H9 (cell line): Measurements from ENCODE around the gene OR5W2. TPM values are rescaled to one million over a fixed set of nuclear protein-coding genes. Genes with fewer than 3 reads are reported as not detected.

Experiments
- DNase-seq: peaks from one replicate; pipeline ENCODE4 v3.0.0-alpha.2; 2017
- H2AFZ ChIP-seq: one replicate; pipeline ENCODE4 v1.6.1; 2013; ENCODE audit warnings: mild to moderate bottlenecking, low read length, control low read depth, moderate library complexity
- H2AK5ac ChIP-seq: 2 replicates; pipeline ENCODE4 v1.6.1; 2013; ENCODE audit warnings: low read length, control low read depth, mixed read lengths; ENCODE audit not compliant: insufficient read length
- H2BK120ac ChIP-seq: one replicate; pipeline ENCODE4 v1.6.1; 2013; ENCODE audit warnings: low read depth, mild to moderate bottlenecking, low read length, control low read depth, inconsistent platforms; ENCODE audit not compliant: poor library complexity, severe bottlenecking
- H2BK12ac ChIP-seq: 2 replicates; pipeline ENCODE4 v1.6.1; 2013; ENCODE audit warnings: low read length, control low read depth, mixed read lengths, low read depth; ENCODE audit not compliant: insufficient read length
- H2BK15ac ChIP-seq: 2 replicates; pipeline ENCODE4 v1.6.1; 2013; ENCODE audit warnings: low read depth, low read length, control low read depth
- H2BK20ac ChIP-seq: one replicate; pipeline ENCODE4 v1.6.1; 2013; ENCODE audit warnings: low read depth, mild to moderate bottlenecking, low read length, control low read depth, inconsistent platforms; ENCODE audit not compliant: poor library complexity, severe bottlenecking
- H2BK5ac ChIP-seq: 2 replicates; pipeline ENCODE4 v1.6.1; 2013; ENCODE audit warnings: low read length, control low read depth, mixed read lengths; ENCODE audit not compliant: insufficient read length
- H3K14ac ChIP-seq: 2 replicates; pipeline ENCODE4 v1.6.1; 2013; ENCODE audit warnings: low read length, control low read depth; ENCODE audit not compliant: insufficient read depth
- H3K18ac ChIP-seq: 2 replicates; pipeline ENCODE4 v1.6.1; 2013; ENCODE audit warnings: low read depth, mild to moderate bottlenecking, mixed read lengths, low read length, control low read depth; ENCODE audit not compliant: insufficient read length
- H3K23ac ChIP-seq: 2 replicates; pipeline ENCODE4 v1.6.1; 2013; ENCODE audit warnings: low read length, control low read depth, mixed read lengths, low read depth; ENCODE audit not compliant: insufficient read length
- H3K23me2 ChIP-seq: 2 replicates; pipeline ENCODE4 v1.6.1; 2013; ENCODE audit warnings: low read depth, mild to moderate bottlenecking, mixed read lengths, low read length, control low read depth; ENCODE audit not compliant: insufficient read length, poor library complexity, severe bottlenecking
- H3K27ac ChIP-seq: 2 replicates; pipeline ENCODE4 v1.5.1; 2013; ENCODE audit warnings: low read length, control low read depth, mixed read lengths, low read depth; ENCODE audit not compliant: insufficient read length
- H3K27me3 ChIP-seq: 2 replicates; pipeline ENCODE4 v1.6.1; 2013; ENCODE audit warnings: low read length, control low read depth, inconsistent platforms; ENCODE audit not compliant: insufficient read depth
- H3K4ac ChIP-seq: 2 replicates; pipeline ENCODE4 v1.6.1; 2013; ENCODE audit warnings: low read depth, mild to moderate bottlenecking, control low read depth, inconsistent platforms, low read length, moderate library complexity
- H3K4me1 ChIP-seq: 2 replicates; pipeline ENCODE4 v1.6.1; 2013; ENCODE audit warnings: low read length, control low read depth, inconsistent platforms; ENCODE audit not compliant: insufficient read depth
- H3K4me2 ChIP-seq: 2 replicates; pipeline ENCODE4 v1.6.1; 2013; ENCODE audit warnings: low read length, control low read depth, mixed read lengths; ENCODE audit not compliant: insufficient read length, insufficient read depth
- H3K56ac ChIP-seq: 2 replicates; pipeline ENCODE4 v1.6.1; 2013; ENCODE audit warnings: low read depth, mild to moderate bottlenecking, mixed read lengths, low read length, control low read depth; ENCODE audit not compliant: insufficient read length
- H3K79me1 ChIP-seq: 2 replicates; pipeline ENCODE4 v1.6.1; 2013; ENCODE audit warnings: low read depth, mild to moderate bottlenecking, moderate library complexity, low read length, control low read depth, inconsistent platforms; ENCODE audit not compliant: insufficient read depth, poor library complexity, severe bottlenecking
- H3K79me2 ChIP-seq: 2 replicates; pipeline ENCODE4 v1.6.1; 2013; ENCODE audit warnings: low read length, control low read depth, inconsistent platforms; ENCODE audit not compliant: insufficient read depth
- H3K9ac ChIP-seq: 2 replicates; pipeline ENCODE4 v1.6.1; 2013; ENCODE audit warnings: low read length, control low read depth, mixed read lengths; ENCODE audit not compliant: insufficient read length; ENCODE audit errors: extremely low read depth
- H3K9me3 ChIP-seq: one replicate; pipeline ENCODE4 v1.6.1; 2013; ENCODE audit warnings: low read depth, low read length, inconsistent platforms; ENCODE audit not compliant: control insufficient read depth
- H3T11ph ChIP-seq: one replicate; pipeline ENCODE4 v1.6.1; 2013; ENCODE audit warnings: mild to moderate bottlenecking, low read length, control low read depth, inconsistent platforms
- H4K20me1 ChIP-seq: one replicate; pipeline ENCODE4 v1.6.1; 2013; ENCODE audit not compliant: control insufficient read depth, insufficient read length, insufficient read depth
- H4K5ac ChIP-seq: 2 replicates; pipeline ENCODE4 v1.6.1; 2013; ENCODE audit warnings: low read depth, mild to moderate bottlenecking, mixed read lengths, low read length, control low read depth; ENCODE audit not compliant: insufficient read length
- H4K8ac ChIP-seq: replicated peaks from 2 replicates; pipeline ENCODE4 v1.6.1; 2013; ENCODE audit warnings: low read length, control low read depth, mixed read lengths, low read depth; ENCODE audit not compliant: insufficient read length
- H4K91ac ChIP-seq: 2 replicates; pipeline ENCODE4 v1.6.1; 2013; ENCODE audit warnings: low read depth, mild to moderate bottlenecking, moderate library complexity, mixed read lengths, low read length, control low read depth; ENCODE audit not compliant: insufficient read length
- H3K27ac Mint-ChIP-seq, 3 experiments: 2 replicates in 2 of 3; 3 replicates in 1 of 3; pipeline ENCODE4 v1.8.0; 2020 to 2021; ENCODE audit warnings: mixed read lengths in 3 of 3, mild to moderate bottlenecking in 1 of 3, moderate library complexity in 1 of 3
- H3K27me3 Mint-ChIP-seq: 2 replicates; pipeline ENCODE4 v1.8.0; 2021; ENCODE audit warnings: low read depth, mild to moderate bottlenecking, moderate library complexity, mixed read lengths
- H3K36me3 Mint-ChIP-seq, 3 experiments: 2 replicates in 2 of 3; 3 replicates in 1 of 3; pipeline ENCODE4 v1.8.0; 2020 to 2021; ENCODE audit warnings: low read depth in 3 of 3, mixed read lengths in 3 of 3; ENCODE audit not compliant: insufficient read depth in 1 of 3
- H3K4me1 Mint-ChIP-seq, 2 experiments: 2 replicates each; pipeline ENCODE4 v1.8.0; 2020; ENCODE audit warnings: mixed read lengths in 2 of 2
- H3K4me3 Mint-ChIP-seq, 2 experiments: 2 replicates in 1 of 2; 3 replicates in 1 of 2; pipeline ENCODE4 v1.8.0; 2020 to 2021; ENCODE audit warnings: mild to moderate bottlenecking in 2 of 2, mixed read lengths in 2 of 2, moderate library complexity in 1 of 2
- H3K9me3 Mint-ChIP-seq, 2 experiments: 2 replicates in 1 of 2; 3 replicates in 1 of 2; pipeline ENCODE4 v1.8.0; 2020; ENCODE audit warnings: mild to moderate bottlenecking in 2 of 2, mixed read lengths in 2 of 2, moderate library complexity in 1 of 2
- CTCF ChIP-seq: fragments of 200-600 bp; sonication (generic); conservative IDR thresholded peaks from 3 replicates; pipeline ENCODE4 v1.8.0; 2021; ENCODE audit warnings: antibody characterized with exemption, mild to moderate bottlenecking
- WGBS: extraction: QIAGEN DNeasy Blood & Tissue Kit; methylation state at CpG from one replicate; pipeline ENCODE4 v1.1.7; 2013; ENCODE audit warnings: missing lambda C conversion rate, low lambda C conversion rate, mixed read lengths; ENCODE audit not compliant: insufficient read length; ENCODE audit errors: extremely low coverage; 5-methylcytosine and 5-hydroxymethylcytosine counted together
- long read RNA-seq: library from polyadenylated mRNA; unstranded; transcript quantifications from one replicate; pipeline ENCODE4 v2.0.0, GENCODE V29; 2020
- total RNA-seq: library from RNA; stranded (reverse); gene quantifications from 2 replicates; pipeline ENCODE4 v1.2.1, GENCODE V29; 2021

The OR5W2 gene
- not detected in 2 replicates for total RNA-seq
- long read RNA-seq, result 0 reads

- no peaks in the 10 kb centered on the region for H3K4me1 ChIP-seq
These were observed at the start of gene OR5W2 for GRCh38 chr11:55914482-55914881. TSS of gene OR5W2 (minus strand) at chr11:55914582. CDS start at chr11:55914582, 0 bp downstream.

More at GRCh38 chr11:55914482-55914881, at the start of gene OR5W2:
- H3K79me2 ChIP-seq, result no peaks in the 10 kb centered on the region
- H2AK5ac ChIP-seq, result no peak within 1 kb of the TSS
- peaks cover 53% of the 10 kb centered on the region for H3K9me3 ChIP-seq
- Mint-ChIP-seq H3K9me3 (peaks cover 82 to 85% of the 10 kb centered on the region in 2 experiments), H3K36me3 (peaks cover 0 to 11% (median 4%) of the 10 kb centered on the region in 3 experiments; a peak in 3 of 7 replicates), H3K27ac (no peak within 1 kb of the TSS), H3K27me3 (no peaks in the 10 kb centered on the region; the same call in 1 of the 2 replicates), H3K4me3 (no peak within 1 kb of the TSS), H3K4me1 (no peaks in the 10 kb centered on the region)
- no peaks in the 10 kb centered on the region for H4K20me1 ChIP-seq
- no peak within 1 kb of the TSS for H4K5ac ChIP-seq
- no peak within 1 kb of the TSS for H3K4ac ChIP-seq
- H3K27me3 ChIP-seq, result no peaks in the 10 kb centered on the region
- H3T11ph ChIP-seq, result no peak within 1 kb of the TSS
- no peak within 1 kb of the TSS for H3K9ac ChIP-seq
- no peak for TF ChIP-seq CTCF
- H3K56ac ChIP-seq, result no peak within 1 kb of the TSS
- H3K79me1 ChIP-seq, result no peaks in the 10 kb centered on the region
- H4K8ac ChIP-seq, result no peak within 1 kb of the TSS
- H2BK15ac ChIP-seq, result no peak within 1 kb of the TSS
- H3K27ac ChIP-seq, result no peak within 1 kb of the TSS
- H2BK20ac ChIP-seq, result no peak within 1 kb of the TSS
- H4K91ac ChIP-seq, result no peak within 1 kb of the TSS
- H3K18ac ChIP-seq, result no peak within 1 kb of the TSS
- no peak within 1 kb of the TSS for H3K23ac ChIP-seq
- no CpG with 5 or more reads among the region's 1 CpG for WGBS
- no peak within 1 kb of the TSS for H2AFZ ChIP-seq
- no peaks in the 10 kb centered on the region for H3K23me2 ChIP-seq
- no peak within 1 kb of the TSS for H3K14ac ChIP-seq
- DNase-seq, result no peak
- no peak within 1 kb of the TSS for H2BK12ac ChIP-seq
- H2BK120ac ChIP-seq, result no peak within 1 kb of the TSS
- H2BK5ac ChIP-seq, result no peak within 1 kb of the TSS
- no peak within 1 kb of the TSS for H3K4me2 ChIP-seq
